HG02885 (cell line): ENCODE measurements around the gene TTC24.
A peak's percentile ranks its signal among the peaks of the same experiment; 100 is the strongest.
"Not testable (repeated sequence)": the region's sequence is repeated elsewhere in the genome, so short reads cannot be mapped to it uniquely, and the experiment has no call there.

ENCODE experiments used
- ATAC-seq: cut with Tn5 transposase; IDR thresholded peaks from one replicate; pipeline ENCODE4 v1.9.1; 2021; ENCODE audit warnings: mild to moderate bottlenecking; ENCODE audit not compliant: unreplicated experiment, poor library complexity

TTC24 gene

GRCh38 chr1:156601892-156602291, 22.4 kb downstream of the TTC24 start:
- ATAC-seq: peak; percentile 30

DNA sequence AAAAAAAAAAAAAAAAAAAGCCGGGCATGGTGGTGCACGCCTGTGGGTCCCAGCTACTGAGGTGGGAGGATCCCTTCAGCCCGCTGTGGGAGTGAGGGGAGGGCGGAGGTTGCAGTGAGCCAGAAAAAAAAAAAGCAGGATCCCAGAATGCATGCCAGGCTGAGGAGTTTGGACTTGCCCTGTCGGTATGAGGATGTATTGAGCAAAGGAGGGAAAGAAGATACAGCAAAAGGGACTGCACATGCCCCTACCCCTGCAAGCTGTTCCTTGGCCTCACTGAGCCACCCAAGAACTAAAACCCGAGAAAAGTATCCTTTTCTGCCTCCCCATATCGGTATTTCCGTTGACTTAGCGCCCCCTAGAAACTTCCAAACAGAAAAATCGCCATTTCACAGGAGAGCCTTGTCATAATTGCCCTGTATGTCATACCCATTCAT, 23.1 kb downstream of the TTC24 start:
- no peak for ATAC-seq

GRCh38 chr1:156607344-156607743, 27.8 kb downstream of the TTC24 start:
- not testable (repeated sequence) for ATAC-seq

DNA sequence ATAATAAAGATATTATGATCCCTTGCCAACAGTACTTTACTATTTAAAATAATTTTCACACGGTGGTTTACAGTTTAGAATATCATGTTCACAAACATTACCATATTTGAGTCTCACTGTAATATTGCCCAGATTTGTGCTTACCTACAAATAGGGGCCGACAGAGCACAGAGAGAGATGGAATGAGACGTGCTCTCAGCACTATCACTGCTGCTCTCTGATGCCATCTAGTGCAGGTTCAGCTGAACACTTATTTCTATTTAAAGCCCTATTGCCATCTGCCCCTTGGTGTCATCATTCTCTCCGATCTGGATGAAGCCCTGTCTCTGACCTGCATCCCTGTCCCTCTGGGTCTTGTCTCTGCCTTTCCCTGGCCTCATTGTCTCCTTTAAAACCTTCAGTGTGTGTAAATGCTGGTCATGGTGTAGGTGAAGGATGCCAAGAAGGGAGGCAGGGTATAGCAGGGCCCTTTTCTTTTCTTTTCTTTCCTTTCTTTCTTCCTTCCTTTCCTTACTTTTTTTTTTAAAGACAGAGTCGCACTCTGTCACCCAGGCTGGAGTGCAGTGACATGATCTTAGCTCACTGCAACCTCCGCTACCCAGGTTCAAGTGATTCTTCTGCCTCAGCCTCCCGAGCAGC, 28.6 kb downstream of the TTC24 start:
- ATAC-seq: no peak

GRCh38 chr1:156608981-156609380, 29.5 kb downstream of the TTC24 start:
- ATAC-seq: no peak

DNA sequence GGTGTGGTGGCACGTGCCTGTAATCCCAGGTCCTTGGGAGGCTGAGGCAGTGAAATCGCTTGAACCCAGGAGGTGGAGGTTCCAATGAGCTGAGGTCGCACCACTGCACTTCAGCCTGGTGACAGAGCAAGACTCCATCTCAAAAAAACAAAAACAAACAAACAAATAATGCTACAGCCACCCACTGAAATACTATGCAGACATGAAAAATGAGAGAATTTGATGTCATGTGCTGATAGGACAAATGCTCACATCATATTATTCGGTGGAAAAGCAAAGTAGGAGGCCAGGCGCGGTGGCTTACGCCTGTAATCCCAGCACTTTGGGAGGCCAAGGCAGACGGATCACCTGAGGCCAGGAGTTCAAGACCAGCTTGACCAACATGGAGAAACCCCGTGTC, 30.5 kb downstream of the TTC24 start:
- ATAC-seq: not testable (repeated sequence)

DNA sequence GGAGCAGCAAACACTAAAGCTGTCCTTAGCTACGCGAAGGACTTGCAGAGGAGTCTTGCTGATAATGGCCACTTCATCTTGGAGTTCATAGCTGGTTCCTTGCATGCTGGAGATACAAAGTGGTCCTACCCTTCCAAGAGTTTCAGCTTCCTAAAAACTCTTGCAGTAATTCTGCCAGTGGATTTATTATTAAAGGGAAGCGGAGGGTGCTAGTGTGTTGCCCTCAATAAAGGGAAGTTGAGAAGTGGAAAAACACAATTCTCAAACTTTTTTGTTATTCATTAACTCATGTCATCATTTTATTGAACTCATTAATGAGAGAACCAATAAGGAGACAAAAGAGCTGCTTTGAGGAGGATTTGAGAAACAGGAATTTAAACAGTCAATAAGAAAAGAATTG, 33.1 kb downstream of the TTC24 start:
- ATAC-seq: no peak

DNA sequence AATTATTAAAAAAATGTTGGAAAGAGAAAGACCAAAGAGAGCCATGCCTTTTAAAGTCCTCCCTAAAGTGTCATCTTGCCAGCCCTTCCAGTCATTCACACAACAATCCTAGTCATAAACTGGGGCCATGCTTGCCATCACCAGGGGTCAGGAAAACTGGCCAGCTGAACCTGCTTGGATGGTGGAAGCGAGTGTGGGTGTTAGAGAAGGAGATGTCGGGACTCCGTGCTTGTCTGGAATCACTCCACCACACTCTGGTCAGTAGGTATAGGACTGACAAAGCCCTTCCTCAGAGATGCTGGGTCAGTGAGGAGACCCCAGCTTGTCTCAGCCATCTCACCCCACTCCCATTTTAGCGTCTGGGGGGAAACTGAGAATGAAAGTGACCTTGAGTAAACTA, 36.4 kb downstream of the TTC24 start:
- ATAC-seq: no peak

DNA sequence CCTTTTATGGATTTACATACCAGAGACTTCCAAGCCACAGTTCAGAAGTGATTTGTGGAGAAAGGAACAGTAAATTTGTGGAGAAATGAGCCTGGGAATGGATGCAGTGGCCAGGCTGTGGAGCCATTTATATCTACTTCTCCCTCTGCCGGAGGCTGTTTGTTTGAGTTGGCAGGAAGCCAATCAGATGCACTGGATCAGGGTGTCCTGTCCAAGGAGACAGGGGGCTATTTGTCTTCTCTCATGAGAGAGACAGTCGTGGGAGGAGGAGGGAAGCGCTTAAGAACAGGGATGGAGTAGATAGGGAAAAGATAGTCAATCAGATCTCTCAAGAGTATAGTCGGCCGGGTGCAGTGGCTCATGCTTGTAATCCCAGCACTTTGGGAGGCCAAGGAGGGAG, 36.9 kb downstream of the TTC24 start:
- no peak for ATAC-seq

- ATAC-seq: no peak
Measured at GRCh38 chr1:156618853-156619581, 39.5 kb downstream of the TTC24 start, which contains the start of gene HAPLN2. HAPLN2 (plus strand) TSS chr1:156619415; CDS start chr1:156623491, 4,076 bp downstream.

GRCh38 chr1:156619582-156619955, 40.0 kb downstream of the TTC24 start:
- no peak for ATAC-seq

- no peak for ATAC-seq
Measured at GRCh38 chr1:156622581-156623297, 43.2 kb downstream of the TTC24 start.

- ATAC-seq: no peak
Measured at GRCh38 chr1:156623946-156624813, 44.7 kb downstream of the TTC24 start.

DNA sequence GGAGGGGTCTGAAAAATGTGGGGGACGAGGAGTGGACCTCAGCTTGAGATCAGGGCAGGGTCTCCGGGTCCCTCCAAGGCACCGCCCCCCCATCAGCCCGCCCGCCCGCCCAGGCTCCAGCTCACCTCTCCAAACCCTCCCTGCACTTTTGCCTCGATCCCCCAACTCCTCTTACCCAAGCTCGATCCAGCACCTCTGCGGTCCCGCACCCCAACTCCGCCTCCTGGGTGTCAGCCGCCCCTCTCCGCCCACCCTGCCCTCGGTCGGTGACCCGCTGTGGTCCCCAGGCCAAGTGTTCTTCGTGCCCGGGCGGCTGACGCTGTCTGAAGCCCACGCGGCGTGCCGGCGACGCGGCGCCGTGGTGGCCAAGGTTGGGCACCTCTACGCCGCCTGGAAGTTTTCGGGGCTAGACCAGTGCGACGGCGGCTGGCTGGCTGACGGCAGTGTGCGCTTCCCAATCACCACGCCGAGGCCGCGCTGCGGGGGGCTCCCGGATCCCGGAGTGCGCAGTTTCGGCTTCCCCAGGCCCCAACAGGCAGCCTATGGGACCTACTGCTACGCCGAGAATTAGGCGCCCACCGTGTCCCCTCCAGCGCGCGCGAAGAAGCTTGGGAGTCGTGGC, 45.4 kb downstream of the TTC24 start:
- ATAC-seq: no peak

GRCh38 chr1:156625436-156626078, 46.0 kb downstream of the TTC24 start:
- ATAC-seq: no peak

DNA sequence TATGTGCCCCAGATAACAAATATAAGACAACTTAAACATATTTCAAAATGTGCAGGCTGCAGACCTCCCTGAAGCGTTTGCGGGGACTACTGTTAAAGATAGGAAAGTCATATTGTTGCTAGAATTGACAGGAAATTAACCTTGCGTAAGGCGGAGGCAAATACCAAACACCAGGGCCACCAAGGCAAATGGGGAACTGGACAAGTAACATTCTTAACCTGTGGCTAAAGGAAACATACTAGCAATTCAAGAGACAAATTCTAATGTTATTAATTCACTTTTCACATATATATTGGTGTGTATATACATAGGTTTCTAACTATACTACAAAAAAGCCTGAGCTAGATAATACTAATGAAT, 46.5 kb downstream of the TTC24 start:
- no peak for ATAC-seq

DNA sequence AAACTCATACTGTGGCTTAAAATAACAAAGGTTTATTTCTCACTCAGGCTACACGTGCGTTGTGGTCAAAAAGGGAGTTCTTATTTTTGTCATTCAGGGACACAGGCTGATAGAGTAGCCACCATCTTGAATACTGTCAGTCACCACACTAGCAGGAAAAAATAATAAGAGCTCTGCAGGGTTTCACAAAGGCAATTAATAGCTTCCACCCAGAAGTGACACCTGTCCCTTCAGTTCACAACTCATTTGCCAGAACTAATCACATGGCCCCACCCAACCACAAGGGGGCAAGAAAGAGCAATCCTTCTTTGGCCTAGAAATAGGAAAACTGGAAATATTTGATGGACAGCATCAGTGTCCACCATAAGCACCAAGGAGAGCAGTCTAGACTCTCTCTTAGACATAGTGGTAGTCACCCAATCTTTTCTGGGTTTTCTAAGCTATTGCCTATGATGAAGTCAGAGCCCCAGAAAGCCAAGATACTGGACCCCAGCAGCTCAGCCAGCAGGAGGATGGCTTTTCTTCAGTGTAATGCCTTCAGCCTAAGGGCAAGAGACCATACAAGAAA, 47.9 kb downstream of the TTC24 start:
- peak; percentile 38 for ATAC-seq

DNA sequence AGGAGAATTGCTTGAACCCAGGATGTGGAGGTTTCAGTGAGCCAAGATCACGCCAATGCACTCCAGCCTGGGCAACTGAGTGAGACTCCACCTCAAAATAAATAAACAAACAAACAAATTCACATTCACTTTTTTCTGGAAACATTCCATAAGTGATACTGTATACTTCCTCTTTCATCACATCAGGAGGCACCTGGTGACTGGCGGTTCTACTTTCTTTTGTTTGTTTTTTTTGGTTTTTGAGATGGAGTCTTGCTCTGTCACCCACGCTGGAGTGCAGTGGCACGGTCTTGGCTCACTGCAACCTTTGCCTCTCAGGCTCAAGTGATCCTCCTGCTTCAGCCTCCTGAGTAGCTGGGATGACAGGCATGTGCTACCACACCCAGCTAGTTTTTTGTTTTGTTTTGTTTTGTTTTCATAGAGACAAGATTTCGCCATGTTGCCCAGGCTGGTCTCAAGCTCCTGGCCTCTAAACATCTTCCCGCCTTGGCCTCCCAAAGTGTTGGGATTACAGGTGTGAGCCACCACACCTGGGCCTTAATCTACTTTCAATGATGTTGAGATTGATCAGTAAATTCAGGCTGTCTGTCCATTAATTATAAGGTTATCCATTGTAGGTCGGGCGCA, 50.4 kb downstream of the TTC24 start:
- no peak for ATAC-seq

GRCh38 chr1:156631152-156631551, 51.6 kb downstream of the TTC24 start:
- not testable (repeated sequence) for ATAC-seq
